Endothelial cell (in vitro differentiated cells): ENCODE measurements around the gene ST3GAL4. TPM values are rescaled to one million over a fixed set of nuclear protein-coding genes. Genes with fewer than 3 reads are reported as not detected.
A peak's percentile ranks its signal among the peaks of the same experiment; 100 is the strongest.

ENCODE experiments used
- DNase-seq: peaks from one replicate; pipeline ENCODE4 v3.0.0; 2021; ENCODE audit warnings: low spot score
- H3K27ac Mint-ChIP-seq: one replicate; pipeline ENCODE4 v1.8.0; 2021; ENCODE audit warnings: mixed read lengths, inconsistent platforms; ENCODE audit not compliant: unreplicated experiment
- H3K27me3 Mint-ChIP-seq: one replicate; pipeline ENCODE4 v1.8.0; 2021; ENCODE audit warnings: mild to moderate bottlenecking, moderate library complexity, mixed read lengths, inconsistent platforms; ENCODE audit not compliant: unreplicated experiment
- H3K36me3 Mint-ChIP-seq: one replicate; pipeline ENCODE4 v1.8.0; 2021; ENCODE audit warnings: mild to moderate bottlenecking, low read depth, mixed read lengths, inconsistent platforms; ENCODE audit not compliant: unreplicated experiment
- H3K4me1 Mint-ChIP-seq: one replicate; pipeline ENCODE4 v1.8.0; 2021; ENCODE audit warnings: mild to moderate bottlenecking, mixed read lengths, inconsistent platforms; ENCODE audit not compliant: unreplicated experiment
- H3K4me3 Mint-ChIP-seq: one replicate; pipeline ENCODE4 v1.8.0; 2021; ENCODE audit warnings: mild to moderate bottlenecking, mixed read lengths, inconsistent platforms; ENCODE audit not compliant: unreplicated experiment
- H3K9me3 Mint-ChIP-seq: one replicate; pipeline ENCODE4 v1.8.0; 2021; ENCODE audit warnings: mixed read lengths, inconsistent platforms; ENCODE audit not compliant: unreplicated experiment
- CTCF ChIP-seq: fragments of 200-600 bp; sonication (generic); IDR thresholded peaks from one replicate; pipeline ENCODE4 v1.5.0; 2021; ENCODE audit warnings: antibody characterized with exemption; ENCODE audit not compliant: unreplicated experiment
- total RNA-seq: library from RNA; stranded (reverse); fragmentation: NEBNext Ultra II Directional; extraction: Animal tissue kit (Norgen Biotek cat#: 25700); gene quantifications from one replicate; pipeline ENCODE4 v1.2.1, GENCODE V29; 2021; ENCODE audit not compliant: unreplicated experiment

Gene ST3GAL4
- total RNA-seq, 1 donor from 2014 or later, result 25.9 TPM

DNA sequence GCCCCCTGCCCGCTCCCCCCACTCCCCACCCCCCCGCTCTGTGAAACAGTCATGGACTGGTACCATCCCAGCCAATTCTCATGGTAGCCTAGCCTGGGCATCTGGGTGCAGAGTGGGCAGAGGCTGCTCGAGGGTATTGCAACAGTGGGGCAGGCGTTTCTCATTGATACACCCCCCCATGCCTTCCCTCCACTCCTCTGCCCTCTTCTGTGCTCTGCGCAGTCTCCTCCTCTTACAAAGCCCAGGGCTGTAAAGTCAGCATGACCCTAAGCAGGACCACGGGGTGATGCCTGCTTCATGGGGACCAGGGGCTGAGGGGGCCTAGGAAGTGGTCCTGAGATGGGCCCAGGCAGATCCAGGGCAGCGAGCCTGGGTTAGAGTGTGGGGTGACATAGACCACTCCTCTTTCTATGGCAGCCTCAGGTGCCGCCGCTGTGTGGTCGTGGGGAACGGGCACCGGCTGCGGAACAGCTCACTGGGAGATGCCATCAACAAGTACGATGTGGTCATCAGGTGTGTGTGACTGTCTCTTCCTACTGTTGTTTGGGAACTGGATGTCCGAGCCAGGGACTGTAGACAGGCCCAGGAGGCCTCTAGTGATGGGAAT lies 52.3 kb downstream of the ST3GAL4 start:
- H3K4me3 Mint-ChIP-seq, result no peak overlapping the region
- TF ChIP-seq CTCF, result no peak
- H3K9me3 Mint-ChIP-seq, result no peaks in the 10 kb centered on the region
- H3K27ac Mint-ChIP-seq, result no peak overlapping the region
- H3K4me1 Mint-ChIP-seq, result peaks cover 3% of the 10 kb centered on the region
- H3K27me3 Mint-ChIP-seq, result peaks cover 12% of the 10 kb centered on the region
- peaks cover 24% of the 10 kb centered on the region for H3K36me3 Mint-ChIP-seq
- no peak for DNase-seq

- no peak for TF ChIP-seq CTCF
- Mint-ChIP-seq H3K27me3 (peaks cover 12% of the 10 kb centered on the region), H3K4me3 (no peak overlapping the region), H3K27ac (no peak overlapping the region), H3K4me1 (peaks cover 3% of the 10 kb centered on the region), H3K36me3 (peaks cover 24% of the 10 kb centered on the region), H3K9me3 (no peaks in the 10 kb centered on the region)
- no peak for DNase-seq
These were observed 53.0 kb downstream of the ST3GAL4 start for GRCh38 chr11:126408496-126408895.

DNA sequence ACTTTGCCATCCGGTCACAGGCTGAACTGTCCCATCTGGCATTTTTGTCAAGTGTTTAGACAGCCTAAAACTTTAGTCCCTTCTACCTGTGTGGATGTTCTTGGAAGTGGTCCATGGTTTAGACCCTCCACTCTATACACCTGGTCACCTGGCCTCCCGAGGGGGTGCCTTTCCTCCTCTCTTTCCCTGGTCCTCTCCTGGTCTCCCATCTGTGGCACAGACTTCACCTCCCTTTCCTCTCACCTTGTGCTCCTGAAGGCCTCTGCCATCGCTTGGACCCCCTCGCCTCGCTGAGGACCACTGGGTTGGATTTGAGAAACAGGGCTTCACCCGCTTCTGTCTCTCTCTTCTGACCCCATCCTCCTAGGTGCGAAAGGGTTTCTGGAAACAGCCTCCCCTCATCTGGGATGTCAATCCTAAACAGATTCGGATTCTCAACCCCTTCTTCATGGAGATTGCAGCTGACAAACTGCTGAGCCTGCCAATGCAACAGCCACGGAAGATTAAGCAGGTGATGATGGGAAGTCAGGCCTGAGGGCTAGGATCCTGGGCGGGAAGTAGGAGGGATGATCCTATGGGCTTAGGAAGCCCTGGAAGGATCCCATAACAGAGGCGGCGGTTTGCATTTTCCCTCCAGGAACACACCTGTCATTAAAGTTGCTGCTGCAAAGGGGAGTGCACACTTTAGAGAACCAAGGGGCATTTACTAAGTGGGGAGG lies 53.6 kb downstream of the ST3GAL4 start:
- H3K9me3 Mint-ChIP-seq, result no peaks in the 10 kb centered on the region
- peaks cover 12% of the 10 kb centered on the region for H3K27me3 Mint-ChIP-seq
- peak overlapping the region; percentile 45 for H3K4me3 Mint-ChIP-seq
- no peak overlapping the region for H3K27ac Mint-ChIP-seq
- TF ChIP-seq CTCF, result no peak
- DNase-seq, result no peak
- peaks cover 24% of the 10 kb centered on the region for H3K36me3 Mint-ChIP-seq
- H3K4me1 Mint-ChIP-seq, result peaks cover 3% of the 10 kb centered on the region

DNA sequence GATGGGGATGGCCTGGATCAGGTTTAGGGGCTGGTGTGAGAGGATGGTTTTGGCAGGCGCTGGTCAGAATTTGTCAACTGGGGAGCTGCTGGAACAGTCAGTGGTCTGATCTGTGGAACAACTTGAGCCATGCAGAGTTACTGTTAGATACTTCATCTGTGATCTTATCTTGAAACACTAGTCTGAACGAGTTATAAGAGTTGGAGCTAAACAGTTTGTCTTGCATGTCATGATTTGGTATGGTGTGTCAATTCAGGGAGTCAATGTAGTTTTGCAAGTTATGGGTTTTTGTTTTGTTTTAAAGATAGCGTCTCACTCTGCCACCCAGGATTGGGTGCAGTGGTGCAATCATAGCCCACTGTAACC lies 54.1 kb downstream of the ST3GAL4 start:
- DNase-seq, result no peak
- no peak for TF ChIP-seq CTCF
- Mint-ChIP-seq H3K9me3 (no peaks in the 10 kb centered on the region), H3K4me3 (peak overlapping the region; percentile 45), H3K27me3 (peaks cover 7% of the 10 kb centered on the region), H3K4me1 (peaks cover 3% of the 10 kb centered on the region), H3K36me3 (peaks cover 24% of the 10 kb centered on the region), H3K27ac (no peak overlapping the region)

- no peak for TF ChIP-seq CTCF
- DNase-seq, result no peak
- Mint-ChIP-seq H3K27me3 (peaks cover 8% of the 10 kb centered on the region), H3K4me3 (no peak overlapping the region), H3K4me1 (peaks cover 3% of the 10 kb centered on the region), H3K36me3 (peaks cover 24% of the 10 kb centered on the region), H3K27ac (peak overlapping the region; percentile 8), H3K9me3 (no peaks in the 10 kb centered on the region)
These were observed 55.2 kb downstream of the ST3GAL4 start for GRCh38 chr11:126410649-126411048.
